Globus pallidus (tissue), 1 donor: ENCODE data around the gene UTS2R.
"Not testable (repeated sequence)": the region's sequence is repeated elsewhere in the genome, so short reads cannot be mapped to it uniquely, and the experiment has no call there.

Experiments
- DNase-seq: peaks from one replicate; pipeline ENCODE4 v3.0.0-alpha.2; 2015; ENCODE audit warnings: low spot score

UTS2R gene

DNA sequence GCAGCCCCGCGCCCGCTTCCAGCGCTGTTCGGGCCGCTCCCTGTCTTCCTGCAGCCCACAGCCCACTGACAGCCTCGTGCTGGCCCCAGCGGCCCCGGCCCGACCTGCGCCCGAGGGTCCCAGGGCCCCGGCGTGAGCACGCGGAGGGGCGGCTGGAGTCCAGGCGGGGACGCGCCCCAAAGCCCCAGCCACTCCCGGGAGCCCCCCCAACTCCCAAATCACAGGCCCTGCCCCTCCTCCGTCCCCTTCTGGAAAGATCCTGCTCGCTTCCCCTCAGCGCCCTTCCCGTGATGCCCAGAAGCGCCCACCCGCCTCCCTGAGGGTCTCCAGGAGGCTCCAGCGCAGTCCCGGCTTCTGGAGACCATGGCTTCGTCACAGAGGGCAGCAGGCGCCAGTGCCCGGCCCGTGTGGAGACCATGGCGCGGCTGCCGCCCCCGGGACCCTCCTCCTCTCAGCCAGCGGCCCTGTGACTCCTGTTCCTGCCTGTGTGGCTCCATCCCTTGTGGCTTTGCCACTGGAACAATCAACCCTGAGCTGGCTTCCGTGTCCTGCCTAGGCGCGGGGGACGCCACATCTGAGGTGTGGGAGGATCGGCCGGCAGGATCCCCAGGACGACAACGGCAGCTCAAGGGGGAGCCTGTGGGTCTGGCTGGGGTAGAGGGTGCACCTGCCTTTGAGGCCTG lies 3.9 kb downstream of the UTS2R start:
- no peak for DNase-seq

DNA sequence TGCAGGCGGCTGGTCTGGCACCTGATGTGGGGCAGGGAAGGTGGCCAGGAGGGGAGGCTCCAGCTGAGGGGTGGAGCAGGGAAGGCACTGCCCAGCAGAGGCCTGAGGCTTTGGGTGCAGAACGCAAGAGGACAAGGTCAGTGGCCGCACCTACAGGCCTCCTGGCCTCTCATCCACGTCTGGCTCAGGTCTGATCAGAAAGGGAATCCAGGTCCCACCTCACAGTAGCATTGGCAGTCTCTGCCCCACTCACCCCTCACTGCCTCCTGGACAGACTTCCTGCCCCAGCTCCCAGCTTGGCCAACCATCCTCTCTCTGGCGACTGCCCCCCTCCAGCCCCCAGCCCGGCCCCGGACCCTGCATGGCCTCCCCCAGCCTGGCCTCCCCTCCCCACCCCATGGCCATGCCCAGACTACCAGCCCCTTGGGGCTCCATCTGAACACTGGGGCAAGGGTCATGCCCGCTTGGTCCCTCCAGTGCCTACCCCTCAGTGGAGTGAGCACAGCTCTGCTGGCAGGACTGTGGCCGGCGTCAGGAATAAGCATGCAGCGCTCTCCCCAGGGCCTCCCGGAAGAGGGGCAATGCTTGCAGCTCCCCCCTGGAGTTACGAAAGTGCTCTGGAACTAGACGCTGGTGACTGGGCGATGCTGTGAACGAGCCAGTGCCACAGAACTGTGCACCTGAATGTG lies 4.6 kb downstream of the UTS2R start:
- DNase-seq: no peak

- not testable (repeated sequence) for DNase-seq
These were observed 5.7 kb downstream of the UTS2R start for GRCh38 chr17:82377294-82377693.

DNA sequence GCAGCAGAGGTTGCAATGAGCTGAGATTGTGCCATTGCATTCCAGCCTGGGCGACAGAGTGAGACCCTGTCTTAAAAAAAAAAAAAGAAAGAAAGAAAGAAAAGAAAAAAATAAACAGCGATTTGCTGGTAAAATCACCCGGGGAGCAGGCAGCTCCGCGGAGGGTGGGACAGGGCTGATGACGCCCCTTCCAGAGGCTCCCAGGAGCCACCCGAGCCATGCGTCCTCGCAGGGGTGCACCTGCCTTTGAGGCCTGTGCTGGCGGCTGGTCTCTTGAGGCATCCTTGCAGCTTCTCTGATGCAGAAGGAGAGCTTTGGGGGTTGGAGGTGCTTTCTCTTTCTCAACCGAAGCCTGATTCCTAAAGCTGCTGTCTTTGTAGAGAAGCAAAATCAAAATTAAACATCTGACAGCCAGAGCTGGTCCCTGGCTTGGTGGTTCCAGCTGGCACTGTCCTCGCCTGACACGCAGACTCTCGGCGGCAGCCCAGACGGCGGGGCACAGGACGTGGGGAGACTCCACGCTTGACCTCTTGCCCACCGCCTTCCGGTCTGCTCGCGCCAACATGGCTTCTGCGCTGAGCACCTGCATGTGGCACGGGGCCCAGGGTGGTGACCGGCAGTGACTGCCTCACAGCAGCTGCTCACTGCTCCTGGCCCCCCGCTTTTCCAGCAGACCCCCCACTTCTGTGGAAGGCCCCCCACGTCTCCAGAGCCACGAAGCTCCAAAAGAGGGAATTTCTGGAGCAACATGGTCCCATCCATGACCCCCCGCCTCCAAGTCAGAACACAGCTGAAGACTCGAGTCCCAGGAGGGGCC lies 6.6 kb downstream of the UTS2R start:
- no peak for DNase-seq

GRCh38 chr17:82378741-82379021 lies 7.1 kb downstream of the UTS2R start:
- DNase-seq: no peak

DNA sequence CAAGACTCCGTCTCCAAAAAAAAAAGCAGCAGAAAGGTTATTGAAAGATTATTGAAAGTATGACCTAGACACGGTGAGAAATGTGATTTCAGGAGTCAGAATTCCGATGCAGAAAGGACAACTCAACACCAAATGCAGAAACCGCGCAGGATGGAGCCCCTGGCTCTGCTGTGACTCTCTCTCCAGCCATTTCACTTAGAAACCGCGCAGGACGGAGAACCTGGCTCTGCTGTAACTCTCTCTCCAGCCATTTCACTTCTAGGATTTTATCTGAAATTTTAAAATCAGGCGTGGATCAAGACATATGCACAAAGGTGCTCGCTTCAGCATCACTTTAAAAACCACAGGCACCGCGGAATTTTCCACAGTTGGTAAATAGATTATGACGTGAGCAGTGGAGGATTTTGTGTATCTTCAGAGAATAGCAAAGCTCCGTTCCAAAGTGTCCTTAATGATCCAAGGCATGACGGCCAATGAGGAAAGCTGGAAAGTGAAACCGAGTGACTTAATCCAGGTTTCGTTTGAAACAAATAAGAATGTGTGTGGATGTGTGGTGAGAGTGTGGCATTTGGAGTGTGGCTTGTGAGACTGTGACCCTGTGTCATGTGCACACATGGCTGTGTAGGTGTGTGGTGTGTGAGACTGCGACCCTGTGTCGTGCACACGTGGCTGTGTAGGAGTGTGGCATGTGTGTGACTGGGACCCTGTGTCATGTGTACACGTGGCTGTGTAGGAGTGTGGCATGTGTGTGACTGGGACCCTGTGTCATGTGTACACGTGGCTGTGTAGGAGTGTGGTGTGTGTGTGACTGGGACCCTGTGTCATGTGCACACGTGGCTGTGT lies 9.5 kb downstream of the UTS2R start:
- no peak for DNase-seq

- DNase-seq: not testable (repeated sequence)
These were observed 10.1 kb downstream of the UTS2R start for GRCh38 chr17:82381703-82382009.

DNA sequence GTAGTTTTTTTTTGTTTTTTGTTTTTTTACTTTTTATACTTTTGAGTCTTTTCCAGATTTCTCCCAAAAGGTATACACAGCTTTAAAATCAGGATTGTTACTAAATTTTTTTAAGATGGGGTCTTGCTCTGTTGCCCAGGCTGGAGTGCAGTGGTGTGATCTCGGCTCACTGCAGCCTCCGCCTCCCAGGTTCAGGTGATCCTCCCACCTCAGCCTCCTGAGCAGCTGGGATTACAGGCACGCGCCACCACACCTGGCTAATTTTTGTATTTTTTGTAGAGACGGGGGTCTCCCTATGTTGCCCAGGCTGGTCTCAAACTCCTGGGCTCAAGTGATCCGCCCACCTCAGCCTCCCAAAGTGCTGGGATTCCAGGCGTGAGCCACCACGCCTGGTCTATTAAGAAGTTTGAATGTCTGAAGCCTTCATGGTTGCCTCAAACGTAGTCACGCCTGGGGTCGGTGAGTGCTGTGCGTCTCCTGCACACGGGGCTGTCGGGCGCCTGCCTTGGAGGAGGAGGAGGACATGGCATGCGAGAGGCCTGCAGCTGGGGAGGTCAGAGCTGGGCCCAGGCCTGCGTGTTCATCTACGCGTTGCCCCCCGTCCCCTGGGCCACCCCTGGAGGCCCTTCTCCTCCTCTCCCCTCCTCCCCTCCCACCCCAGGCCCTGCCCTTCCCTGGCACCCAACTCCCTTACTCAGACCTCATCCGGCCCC lies 10.8 kb downstream of the UTS2R start:
- DNase-seq: not testable (repeated sequence)

DNA sequence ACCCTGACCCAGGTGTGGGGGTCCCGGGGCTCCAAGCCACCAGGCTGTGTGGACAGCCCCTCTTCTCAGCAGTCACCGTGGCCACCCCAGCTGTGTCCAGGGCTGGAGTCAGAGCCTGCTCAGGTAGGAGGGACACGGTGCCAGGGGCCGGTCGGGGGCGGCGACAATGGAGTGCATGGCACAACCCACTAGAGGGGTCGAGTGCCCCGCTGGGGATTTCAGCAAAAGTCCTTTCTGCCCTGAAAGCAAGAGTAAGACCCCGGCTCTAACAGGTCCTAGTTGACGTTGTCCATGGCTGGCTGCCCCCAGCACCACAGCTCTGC lies 11.3 kb downstream of the UTS2R start:
- DNase-seq: no peak

GRCh38 chr17:82383411-82383810 lies 11.8 kb downstream of the UTS2R start:
- no peak for DNase-seq

GRCh38 chr17:82384051-82384729 lies 12.6 kb downstream of the UTS2R start:
- DNase-seq: no peak

DNA sequence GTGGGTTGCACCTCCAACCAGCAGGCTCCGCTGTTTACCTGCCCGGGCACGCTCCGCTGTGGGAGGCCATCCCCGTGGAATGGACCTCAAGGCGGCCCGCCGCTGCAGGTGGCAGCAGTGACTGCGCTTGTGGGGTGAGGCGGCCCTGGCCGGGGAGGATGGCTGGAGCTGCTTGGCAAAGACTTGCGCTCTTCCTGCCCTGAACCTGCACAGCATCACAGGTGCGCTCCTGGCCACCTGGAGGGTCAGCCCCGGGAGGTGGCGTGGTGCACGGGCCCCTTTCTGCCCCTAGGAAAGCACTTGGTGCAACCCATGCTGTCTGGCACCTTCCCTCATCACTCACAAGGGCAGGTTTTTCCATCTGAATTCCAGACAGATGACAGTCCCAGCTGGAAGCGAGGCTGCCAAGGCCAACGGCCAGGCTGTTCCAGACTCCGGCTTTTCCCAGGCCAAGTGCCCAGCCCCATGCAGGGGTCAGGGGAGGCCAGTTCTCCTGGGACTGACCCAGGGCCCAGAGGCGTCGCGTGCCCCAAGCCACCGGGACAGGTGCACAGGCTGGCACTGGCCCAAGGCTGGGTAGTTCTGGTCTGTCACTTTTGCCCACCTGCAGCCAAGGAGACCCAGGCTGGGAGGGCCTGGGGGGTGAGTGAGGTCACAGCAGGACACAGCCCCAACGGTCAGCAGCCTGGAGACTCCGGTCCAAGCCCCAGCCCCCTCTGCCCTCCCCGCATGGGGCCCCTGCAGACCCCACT lies 13.3 kb downstream of the UTS2R start:
- no peak for DNase-seq

GRCh38 chr17:82385559-82386254 lies 14.1 kb downstream of the UTS2R start:
- DNase-seq: no peak

GRCh38 chr17:82386255-82386831 lies 14.8 kb downstream of the UTS2R start:
- no peak for DNase-seq

- DNase-seq: no peak
These were observed 15.5 kb downstream of the UTS2R start for GRCh38 chr17:82386881-82387704.

GRCh38 chr17:82387705-82388106 lies 16.1 kb downstream of the UTS2R start:
- no peak for DNase-seq

DNA sequence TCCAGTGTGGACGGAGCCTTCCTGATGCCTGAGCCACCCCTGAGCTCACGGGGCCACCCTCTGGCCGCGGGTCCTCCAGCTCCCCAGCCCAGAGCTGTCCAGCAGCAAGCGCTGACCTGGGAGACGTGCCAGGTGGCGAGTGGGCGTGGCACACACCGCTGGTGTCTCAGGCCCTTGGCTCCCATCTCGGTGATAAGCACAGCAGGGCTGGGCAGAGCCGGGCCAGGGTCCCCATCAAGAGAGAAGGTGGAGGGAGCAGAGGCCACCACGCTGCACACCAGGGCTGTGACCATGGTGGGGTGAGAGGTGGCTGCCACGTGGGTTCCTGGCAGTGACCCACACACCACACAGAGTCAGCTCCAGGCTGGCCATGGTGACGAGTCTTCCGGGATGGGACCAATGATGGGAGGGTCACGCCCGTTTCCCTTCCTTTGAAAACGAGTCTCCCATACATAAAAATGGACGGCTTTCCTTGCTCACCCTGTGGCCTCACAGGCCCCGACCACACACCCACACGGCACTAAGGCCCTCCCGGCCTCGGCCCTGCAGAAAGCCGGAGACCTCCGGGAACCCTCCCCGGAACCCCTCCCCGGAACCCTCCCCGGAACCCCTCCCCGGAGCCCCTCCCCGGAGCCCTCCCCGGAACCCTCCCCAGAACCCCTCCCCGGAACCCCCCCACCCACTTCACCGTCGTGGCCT lies 16.8 kb downstream of the UTS2R start:
- no peak for DNase-seq

- no peak for DNase-seq
These were observed 17.3 kb downstream of the UTS2R start for GRCh38 chr17:82388922-82389283.
